SK-N-SH (cell line): ENCODE results near the gene CFAP126. TPM values are rescaled to one million over a fixed set of nuclear protein-coding genes. Genes with fewer than 3 reads are reported as not detected.
A peak's percentile ranks its signal among the peaks of the same experiment; 100 is the strongest.
"Not testable (repeated sequence)": the region's sequence is repeated elsewhere in the genome, so short reads cannot be mapped to it uniquely, and the experiment has no call there.

Source experiments
- CTCF ChIA-PET: fragments of 300-600, 350-600 bp; formaldehyde crosslinking; extraction: SDS; loops from one replicate; lab custom pipeline; 2021; lab: Yijun Ruan, JAX
- POLR2A ChIA-PET: fragments of 350-600 bp; sonication (Branson Sonifier 250); formaldehyde crosslinking; extraction: SDS; loops from one replicate; lab custom pipeline; 2020; ENCODE audit warnings: antibody characterized with exemption, inconsistent platforms; lab: Yijun Ruan, JAX
- DNase-seq: peaks from one replicate; pipeline ENCODE4 v3.0.0; 2012
- H2AFZ ChIP-seq: fragments of 200-600 bp; sonication (generic); 2 replicates; pipeline ENCODE4 v1.8.1; 2016; ENCODE audit warnings: antibody characterized with exemption, mild to moderate bottlenecking, low read depth
- H3F3A ChIP-seq: fragments of 200-600 bp; sonication (generic); replicated peaks from 2 replicates; pipeline ENCODE3; 2016; ENCODE audit warnings: antibody characterized with exemption, mild to moderate bottlenecking; ENCODE audit not compliant: insufficient read depth
- H3K27ac ChIP-seq, 2 experiments: fragments of 200-500 bp in 1 of 2; fragments of 200-600 bp in 1 of 2; sonication (Bioruptor generic) in 1 of 2; sonication (generic), shearing (Covaris generic) in 1 of 2; 2 replicates each; pipeline versions ENCODE4 v1.5.1 to v1.6.1; 2014 to 2016; ENCODE audit warnings: low read depth in 2 of 2, inconsistent platforms in 1 of 2, low read length in 1 of 2, mild to moderate bottlenecking in 1 of 2, mixed read lengths in 1 of 2
- H3K27me3 ChIP-seq: fragments of 200-600 bp; sonication (generic), shearing (Covaris generic); 2 replicates; pipeline ENCODE4 v1.6.1; 2016; ENCODE audit warnings: mixed run types; ENCODE audit not compliant: insufficient read depth
- H3K36me3 ChIP-seq, 2 experiments: fragments of 200-500 bp in 1 of 2; fragments of 200-600 bp in 1 of 2; sonication (Bioruptor generic) in 1 of 2; sonication (generic) in 1 of 2; replicated peaks in 1 of 2; 2 replicates each; pipeline versions ENCODE3 to v1.5.1; 2014 to 2016; ENCODE audit warnings: low read length in 1 of 2, mild to moderate bottlenecking in 1 of 2; ENCODE audit not compliant: insufficient read depth in 2 of 2, control insufficient read depth in 1 of 2
- H3K4me1 ChIP-seq, 2 experiments: fragments of 200-500 bp in 1 of 2; fragments of 200-600 bp in 1 of 2; sonication (Bioruptor generic) in 1 of 2; sonication (generic), shearing (Covaris generic) in 1 of 2; 2 replicates each; pipeline versions ENCODE4 v1.5.1 to v1.6.1; 2014 to 2016; ENCODE audit warnings: low read depth in 1 of 2, low read length in 1 of 2, mixed run types in 1 of 2; ENCODE audit not compliant: insufficient read depth in 2 of 2, control insufficient read depth in 1 of 2
- H3K4me2 ChIP-seq: fragments of 200-600 bp; sonication (generic), shearing (Covaris generic); 2 replicates; pipeline ENCODE4 v1.6.1; 2017; ENCODE audit warnings: mixed run types
- H3K4me3 ChIP-seq, 2 experiments: fragments of 200-500 bp in 1 of 2; fragments of 200-600 bp in 1 of 2; sonication (Bioruptor generic) in 1 of 2; sonication (generic), shearing (Covaris generic) in 1 of 2; 2 replicates each; pipeline versions ENCODE4 v1.5.1 to v1.8.1; 2014 to 2016; ENCODE audit warnings: low read depth in 2 of 2, inconsistent platforms in 1 of 2, low read length in 1 of 2, mild to moderate bottlenecking in 1 of 2, mixed read lengths in 1 of 2, moderate library complexity in 1 of 2
- H3K79me2 ChIP-seq: fragments of 200-600 bp; sonication (generic); 2 replicates; pipeline ENCODE4 v1.8.1; 2017; ENCODE audit warnings: mild to moderate bottlenecking; ENCODE audit not compliant: insufficient read depth
- H3K9ac ChIP-seq: fragments of 200-600 bp; sonication (generic); 2 replicates; pipeline ENCODE4 v1.6.1; 2017; ENCODE audit warnings: mixed run types
- H3K9me2 ChIP-seq: fragments of 200-600 bp; sonication (generic); 2 replicates; pipeline ENCODE4 v1.6.1; 2017; ENCODE audit warnings: mixed run types
- H3K9me3 ChIP-seq: fragments of 200-600 bp; sonication (generic); 2 replicates; pipeline ENCODE4 v1.6.1; 2017; ENCODE audit warnings: mixed run types, mild to moderate bottlenecking, moderate library complexity
- H4K20me1 ChIP-seq: fragments of 200-600 bp; sonication (generic); 2 replicates; pipeline ENCODE4 v1.6.1; 2017; ENCODE audit warnings: mild to moderate bottlenecking, mixed run types; ENCODE audit not compliant: insufficient read depth
- CHD2 ChIP-seq: fragments of 150-350 bp; IDR thresholded peaks from 2 replicates; pipeline ENCODE4 v1.6.1; 2018; ENCODE audit warnings: low read length; ENCODE audit not compliant: partially characterized antibody
- EZH2phosphoT487 ChIP-seq: fragments of 200-600 bp; sonication (generic); IDR thresholded peaks from 2 replicates; pipeline ENCODE4 v1.6.1; 2017; ENCODE audit warnings: low read depth, mixed run types, mild to moderate bottlenecking, antibody characterized with exemption, moderate library complexity, borderline replicate concordance
- GABPA ChIP-seq: IDR thresholded peaks from 2 replicates; pipeline ENCODE4 v1.4.0; 2012; ENCODE audit warnings: low read depth, mild to moderate bottlenecking
- MAX ChIP-seq: IDR thresholded peaks from 2 replicates; pipeline ENCODE4 v1.4.0; 2012; ENCODE audit warnings: low read depth
- MXI1 ChIP-seq: IDR thresholded peaks from 2 replicates; pipeline ENCODE4 v1.6.1; 2012; ENCODE audit warnings: mild to moderate bottlenecking, low read depth, low read length, improper control_type of control experiment
- NFIC ChIP-seq: IDR thresholded peaks from 2 replicates; pipeline ENCODE4 v1.4.0; 2012; ENCODE audit warnings: borderline replicate concordance
- POLR2AphosphoS5 ChIP-seq: IDR thresholded peaks from 2 replicates; pipeline ENCODE4 v1.6.1; 2012; ENCODE audit warnings: low read depth, low read length
- RAD21 ChIP-seq: IDR thresholded peaks from 2 replicates; pipeline ENCODE4 v1.6.1; 2012; ENCODE audit warnings: mild to moderate bottlenecking, low read length
- REST ChIP-seq: IDR thresholded peaks from 2 replicates; pipeline ENCODE4 v1.6.1; 2012; ENCODE audit warnings: mild to moderate bottlenecking, low read depth, low read length, moderate library complexity
- RXRA ChIP-seq: IDR thresholded peaks from 2 replicates; pipeline ENCODE4 v1.4.0; 2012; ENCODE audit warnings: low read depth, mild to moderate bottlenecking, borderline replicate concordance
- TAF1 ChIP-seq: IDR thresholded peaks from 2 replicates; pipeline ENCODE4 v1.6.1; 2012; ENCODE audit warnings: low read depth, mild to moderate bottlenecking, low read length, moderate library complexity, borderline replicate concordance
- TEAD4 ChIP-seq: IDR thresholded peaks from 2 replicates; pipeline ENCODE4 v1.4.0; 2012; ENCODE audit warnings: mild to moderate bottlenecking, borderline replicate concordance; ENCODE audit not compliant: insufficient read depth
- YY1 ChIP-seq: IDR thresholded peaks from 2 replicates; pipeline ENCODE4 v1.4.0; 2012; ENCODE audit warnings: low read depth, mild to moderate bottlenecking
- ZBTB33 ChIP-seq: IDR thresholded peaks from 2 replicates; pipeline ENCODE4 v1.4.0; 2012; ENCODE audit warnings: low read depth, borderline replicate concordance
- WGBS: methylation state at CpG from one replicate; pipeline ENCODE4 v1.1.6; 2017; ENCODE audit warnings: low lambda C conversion rate; 5-methylcytosine and 5-hydroxymethylcytosine counted together
- polyA plus RNA-seq, 3 experiments: library from polyadenylated mRNA; depleted of rRNA; stranded (reverse); fragments of >200 nt; gene quantifications; 2 replicates each; pipeline ENCODE4 v1.2.3, GENCODE V29; 2012

The CFAP126 gene
- polyA plus RNA-seq, 1 of the 3 experiments (the other 2 are of a cell fraction) = not detected

GRCh38 chr1:161389691-161390558, 22.2 kb upstream of the CFAP126 start (continued):
- TF ChIP-seq RXRA = no peak
- TF ChIP-seq YY1 = no peak
- TF ChIP-seq TAF1 = peak; percentile 50; the same call in 1 of the 2 replicates
- TF ChIP-seq GABPA = peak; percentile 70
- TF ChIP-seq CHD2 = peak; percentile 35
- no peak for TF ChIP-seq ZBTB33
- no peak for TF ChIP-seq EZH2phosphoT487
- TF ChIP-seq MXI1 = peak; percentile 80
- TF ChIP-seq NFIC = no peak
- TF ChIP-seq TEAD4 = no peak
- TF ChIP-seq POLR2AphosphoS5 = peak; percentile 90
- TF ChIP-seq MAX = peak; percentile 93
- TF ChIP-seq REST = 0 out of 2 replicates have a peak, but pooled peaks have one; percentile 13
- TF ChIP-seq RAD21 = no peak
- TF ChIP-seq, all 33 proteins: peak for 15

DNA sequence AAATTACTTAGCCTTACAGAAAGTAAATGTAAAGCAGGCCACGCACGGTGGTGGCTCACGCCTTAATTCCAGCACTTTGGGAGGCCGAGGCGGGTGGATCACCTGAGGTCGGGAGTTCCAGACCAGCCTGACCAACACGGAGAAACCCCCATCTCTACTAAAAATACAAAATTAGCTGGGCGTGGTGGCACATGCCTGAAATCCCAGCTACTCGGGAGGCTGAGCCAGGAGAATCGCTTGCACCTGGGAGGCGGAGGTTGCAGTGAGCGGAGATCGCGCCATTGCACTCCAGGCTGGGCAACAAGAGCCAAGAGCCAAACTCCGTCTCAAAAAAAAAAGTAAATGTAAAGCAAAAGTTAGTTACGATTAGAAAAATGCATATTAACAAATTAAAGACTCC, 21.5 kb upstream of the CFAP126 start:
- not testable (repeated sequence) for H3F3A ChIP-seq, H3K9me3 ChIP-seq, H3K27me3 ChIP-seq, H3K79me2 ChIP-seq, DNase-seq, H3K9me2 ChIP-seq, H4K20me1 ChIP-seq, H3K4me1 ChIP-seq, H3K36me3 ChIP-seq
- H3K27ac ChIP-seq = peak overlapping the region; percentile 79 to 96; a peak in 3 of 4 replicates
- ChIA-PET CTCF (interaction anchor here (1.0 to 2.0 kb wide), 4 partner anchors 14 to 224 kb away, joined by 3 to 10 read pairs (median 4); partner anchors contain the start of genes NDUFS2 and TOMM40L), POLR2A (interaction anchor here (0.7 to 2.0 kb wide), 5 partner anchors 83 to 191 kb away, joined by 3 to 10 read pairs (median 4); partner anchors contain the start of genes NDUFS2 and TOMM40L)
- peak overlapping the region; percentile 67 for H3K4me2 ChIP-seq
- H3K9ac ChIP-seq = peak overlapping the region; percentile 72
- 85% methylated on average over 16 of the region's 16 CpGs for WGBS
- H2AFZ ChIP-seq = peak overlapping the region; percentile 84
- peak overlapping the region; percentile 58 to 62 for H3K4me3 ChIP-seq
